ENCODE data around the gene OLFML2A. TPM values are rescaled to one million over a fixed set of nuclear protein-coding genes. Genes with fewer than 3 reads are reported as not detected.
"Not testable (repeated sequence)": the region's sequence is repeated elsewhere in the genome, so short reads cannot be mapped to it uniquely, and the experiment has no call there.

The OLFML2A gene
- total RNA-seq, 1 experiment from 2014 or later: 1.4 TPM

DNA sequence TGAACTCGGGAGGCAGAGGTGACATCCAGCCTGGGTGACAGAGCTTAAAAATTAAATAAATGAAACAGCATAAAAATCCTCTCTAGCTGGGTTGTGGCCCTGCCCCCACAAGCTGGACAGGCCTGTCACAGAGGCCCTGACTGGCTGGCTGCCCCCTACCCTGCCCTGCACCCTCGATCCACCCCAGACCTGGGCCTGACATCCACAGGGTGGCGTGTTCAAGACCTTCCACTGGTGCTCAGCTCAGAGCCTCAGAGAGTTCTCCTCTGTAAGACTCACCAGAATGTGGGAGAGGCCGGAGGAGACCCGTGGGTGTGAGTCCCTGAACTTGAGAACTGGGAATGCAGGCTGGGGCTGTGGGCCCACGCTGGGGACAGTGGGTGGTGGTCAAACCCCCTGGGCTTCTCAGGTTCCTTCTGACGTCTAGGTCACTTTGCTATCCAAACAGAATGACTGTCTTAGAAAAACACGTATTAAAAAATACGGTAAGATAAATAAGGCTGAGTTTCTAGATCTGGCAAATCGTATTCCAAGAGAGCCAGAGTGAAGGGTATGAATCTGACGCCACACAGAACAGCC is 66.6 kb downstream of the OLFML2A start:
- Histone ChIP-seq H3K9me3 (ENCODE audit: low read depth, low read length, poor library complexity, severe bottlenecking) (no peaks in the 10 kb centered on the region), H3K27ac (ENCODE audit: low read depth, low read length, poor library complexity, severe bottlenecking) (no peak overlapping the region), H3K36me3 (ENCODE audit: insufficient read depth, low read length, poor library complexity, severe bottlenecking) (no peaks in the 10 kb centered on the region), H3K4me3 (ENCODE audit: low read depth, low read length, poor library complexity, severe bottlenecking) (no peak overlapping the region), H3K27me3 (replicated peaks; ENCODE audit: insufficient read depth, low read depth, low read length, poor library complexity) (no peaks in the 10 kb centered on the region), H3K4me1 (ENCODE audit: insufficient read depth, low read length, poor library complexity, severe bottlenecking) (no peaks in the 10 kb centered on the region)
- TF ChIP-seq, protein P1, sequence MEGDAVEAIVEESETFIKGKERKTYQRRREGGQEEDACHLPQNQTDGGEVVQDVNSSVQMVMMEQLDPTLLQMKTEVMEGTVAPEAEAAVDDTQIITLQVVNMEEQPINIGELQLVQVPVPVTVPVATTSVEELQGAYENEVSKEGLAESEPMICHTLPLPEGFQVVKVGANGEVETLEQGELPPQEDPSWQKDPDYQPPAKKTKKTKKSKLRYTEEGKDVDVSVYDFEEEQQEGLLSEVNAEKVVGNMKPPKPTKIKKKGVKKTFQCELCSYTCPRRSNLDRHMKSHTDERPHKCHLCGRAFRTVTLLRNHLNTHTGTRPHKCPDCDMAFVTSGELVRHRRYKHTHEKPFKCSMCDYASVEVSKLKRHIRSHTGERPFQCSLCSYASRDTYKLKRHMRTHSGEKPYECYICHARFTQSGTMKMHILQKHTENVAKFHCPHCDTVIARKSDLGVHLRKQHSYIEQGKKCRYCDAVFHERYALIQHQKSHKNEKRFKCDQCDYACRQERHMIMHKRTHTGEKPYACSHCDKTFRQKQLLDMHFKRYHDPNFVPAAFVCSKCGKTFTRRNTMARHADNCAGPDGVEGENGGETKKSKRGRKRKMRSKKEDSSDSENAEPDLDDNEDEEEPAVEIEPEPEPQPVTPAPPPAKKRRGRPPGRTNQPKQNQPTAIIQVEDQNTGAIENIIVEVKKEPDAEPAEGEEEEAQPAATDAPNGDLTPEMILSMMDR (conservative IDR thresholded peaks at IDR 0.05; ENCODE audit: low read depth, low read length): no peak
- TF ChIP-seq EZH2 (IDR thresholded peaks at IDR 0.05; ENCODE audit: borderline replicate concordance, low read depth, low read length, poor library complexity, severe bottlenecking): no peak
- CTCF ChIA-PET: no interaction called here
- POLR2A ChIA-PET (ENCODE audit: low non-redundant PET): no interaction called here
- no peak for DNase-seq (ENCODE audit: low spot score)
- BruUV-seq (replicated peaks): no TSS peak
- intact Hi-C loops (cut with micrococcal nuclease; ENCODE audit: unreplicated experiment): no loop called here

DNA sequence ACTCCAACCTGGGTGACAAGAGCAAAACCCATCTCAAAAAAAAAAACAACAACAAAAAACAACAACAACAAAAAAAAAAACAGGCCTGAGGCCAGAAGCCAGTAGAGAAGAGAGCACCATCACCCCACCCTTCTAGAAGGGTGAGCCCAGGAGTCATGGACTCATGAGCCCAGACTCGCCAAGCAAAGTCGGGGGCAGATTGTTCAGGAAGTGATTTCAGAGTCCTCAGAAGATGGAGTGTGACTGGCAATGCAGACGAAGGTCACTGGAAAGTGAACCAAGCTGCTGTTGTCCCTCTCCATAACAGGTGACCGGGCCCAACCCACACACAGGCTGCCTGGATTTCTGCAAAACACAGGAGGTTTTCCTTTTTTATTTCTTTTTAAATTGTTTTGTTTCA is 67.4 kb downstream of the OLFML2A start:
- no peaks in the 10 kb centered on the region for H3K9me3 ChIP-seq (ENCODE audit: low read depth, low read length, poor library complexity, severe bottlenecking)
- no peak overlapping the region for H3K27ac ChIP-seq (ENCODE audit: low read depth, low read length, poor library complexity, severe bottlenecking)
- intact Hi-C loops (cut with micrococcal nuclease; ENCODE audit: unreplicated experiment): no loop called here
- TF ChIP-seq, protein P1 (conservative IDR thresholded peaks at IDR 0.05; ENCODE audit: low read depth, low read length): no peak
- TF ChIP-seq EZH2 (IDR thresholded peaks at IDR 0.05; ENCODE audit: borderline replicate concordance, low read depth, low read length, poor library complexity, severe bottlenecking): no peak
- no peaks in the 10 kb centered on the region for H3K36me3 ChIP-seq (ENCODE audit: insufficient read depth, low read length, poor library complexity, severe bottlenecking)
- no TSS peak for BruUV-seq (replicated peaks)
- CTCF ChIA-PET: interaction anchor here (0.7 kb wide), 1 partner anchor 75 kb away, joined by 3 read pairs; no protein-coding TSS in a partner anchor
- H3K4me1 ChIP-seq (ENCODE audit: insufficient read depth, low read length, poor library complexity, severe bottlenecking): no peaks in the 10 kb centered on the region
- POLR2A ChIA-PET (ENCODE audit: low non-redundant PET): no interaction called here
- DNase-seq (ENCODE audit: low spot score): no peak
- H3K27me3 ChIP-seq (replicated peaks; ENCODE audit: insufficient read depth, low read depth, low read length, poor library complexity): no peaks in the 10 kb centered on the region
- no peak overlapping the region for H3K4me3 ChIP-seq (ENCODE audit: low read depth, low read length, poor library complexity, severe bottlenecking)

DNA sequence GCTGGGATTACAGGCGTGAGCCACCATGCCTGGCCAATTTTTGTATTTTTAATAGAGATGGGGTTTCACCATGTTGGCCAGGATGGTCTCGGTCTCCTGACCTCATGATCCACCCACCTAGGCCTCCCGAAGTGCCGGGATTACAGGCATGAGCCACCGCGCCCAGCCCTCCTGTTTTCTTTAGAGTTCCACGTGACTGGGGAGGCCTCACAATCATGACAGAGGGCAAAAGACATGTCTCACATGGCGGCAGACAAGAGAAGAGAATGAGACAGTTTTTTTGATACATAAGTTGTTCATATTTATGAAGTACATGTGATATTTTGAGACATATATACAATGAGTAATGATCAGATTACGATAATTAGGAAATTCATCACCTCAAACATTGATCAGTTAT is 69.5 kb downstream of the OLFML2A start:
- CTCF ChIA-PET: interaction anchor here (0.6 kb wide), 1 partner anchor 8 kb away, joined by 3 read pairs; no protein-coding TSS in a partner anchor

DNA sequence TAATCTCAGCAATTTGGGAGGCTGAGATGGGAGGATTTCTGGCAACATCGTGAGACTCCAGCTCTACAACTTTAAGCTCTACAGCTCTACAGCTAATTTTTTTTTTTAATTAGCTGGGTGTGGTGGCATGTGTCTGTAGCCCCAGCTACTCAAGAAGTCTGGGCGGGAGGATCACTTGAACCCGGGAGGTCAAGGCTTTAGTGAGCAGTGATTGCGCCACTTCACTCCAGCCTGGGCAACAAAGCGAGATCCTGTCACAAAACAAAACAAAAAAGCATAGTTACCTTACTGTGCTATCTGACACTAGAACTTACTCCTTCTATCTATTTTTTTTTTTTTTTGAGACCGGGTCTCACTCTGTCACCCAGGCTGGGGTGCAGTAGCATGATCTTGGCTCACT is 70.0 kb downstream of the OLFML2A start:
- ChIA-PET POLR2A (ENCODE audit: low non-redundant PET) (no interaction called here), CTCF (no interaction called here)
- no peaks in the 10 kb centered on the region for H3K4me1 ChIP-seq (ENCODE audit: insufficient read depth, low read length, poor library complexity, severe bottlenecking)
- H3K9me3 ChIP-seq (ENCODE audit: low read depth, low read length, poor library complexity, severe bottlenecking): no peaks in the 10 kb centered on the region
- no peak overlapping the region for H3K4me3 ChIP-seq (ENCODE audit: low read depth, low read length, poor library complexity, severe bottlenecking)
- TF ChIP-seq, protein P1 (conservative IDR thresholded peaks at IDR 0.05; ENCODE audit: low read depth, low read length): no peak
- TF ChIP-seq EZH2 (IDR thresholded peaks at IDR 0.05; ENCODE audit: borderline replicate concordance, low read depth, low read length, poor library complexity, severe bottlenecking): no peak
- H3K36me3 ChIP-seq (ENCODE audit: insufficient read depth, low read length, poor library complexity, severe bottlenecking): no peaks in the 10 kb centered on the region
- H3K27ac ChIP-seq (ENCODE audit: low read depth, low read length, poor library complexity, severe bottlenecking): no peak overlapping the region
- intact Hi-C loops (cut with micrococcal nuclease; ENCODE audit: unreplicated experiment): no loop called here
- no TSS peak for BruUV-seq (replicated peaks)
- H3K27me3 ChIP-seq (replicated peaks; ENCODE audit: insufficient read depth, low read depth, low read length, poor library complexity): no peaks in the 10 kb centered on the region
- no peak for DNase-seq (ENCODE audit: low spot score)

More for the DNA sequence above, 69.5 kb downstream of the OLFML2A start:
- BruUV-seq (replicated peaks); DNase-seq (ENCODE audit: low spot score); H3K27ac ChIP-seq (ENCODE audit: low read depth, low read length, poor library complexity, severe bottlenecking); H3K4me1 ChIP-seq (ENCODE audit: insufficient read depth, low read length, poor library complexity, severe bottlenecking); POLR2A ChIA-PET (ENCODE audit: low non-redundant PET); H3K4me3 ChIP-seq (ENCODE audit: low read depth, low read length, poor library complexity, severe bottlenecking); H3K9me3 ChIP-seq (ENCODE audit: low read depth, low read length, poor library complexity, severe bottlenecking); intact Hi-C loops (cut with micrococcal nuclease; ENCODE audit: unreplicated experiment); H3K36me3 ChIP-seq (ENCODE audit: insufficient read depth, low read length, poor library complexity, severe bottlenecking); H3K27me3 ChIP-seq (replicated peaks; ENCODE audit: insufficient read depth, low read depth, low read length, poor library complexity): not testable (repeated sequence)

Measured in A673 (cell line).